Measurements from ENCODE around the gene SALL4.
A peak's percentile ranks its signal among the peaks of the same experiment; 100 is the strongest.

Gene SALL4

DNA sequence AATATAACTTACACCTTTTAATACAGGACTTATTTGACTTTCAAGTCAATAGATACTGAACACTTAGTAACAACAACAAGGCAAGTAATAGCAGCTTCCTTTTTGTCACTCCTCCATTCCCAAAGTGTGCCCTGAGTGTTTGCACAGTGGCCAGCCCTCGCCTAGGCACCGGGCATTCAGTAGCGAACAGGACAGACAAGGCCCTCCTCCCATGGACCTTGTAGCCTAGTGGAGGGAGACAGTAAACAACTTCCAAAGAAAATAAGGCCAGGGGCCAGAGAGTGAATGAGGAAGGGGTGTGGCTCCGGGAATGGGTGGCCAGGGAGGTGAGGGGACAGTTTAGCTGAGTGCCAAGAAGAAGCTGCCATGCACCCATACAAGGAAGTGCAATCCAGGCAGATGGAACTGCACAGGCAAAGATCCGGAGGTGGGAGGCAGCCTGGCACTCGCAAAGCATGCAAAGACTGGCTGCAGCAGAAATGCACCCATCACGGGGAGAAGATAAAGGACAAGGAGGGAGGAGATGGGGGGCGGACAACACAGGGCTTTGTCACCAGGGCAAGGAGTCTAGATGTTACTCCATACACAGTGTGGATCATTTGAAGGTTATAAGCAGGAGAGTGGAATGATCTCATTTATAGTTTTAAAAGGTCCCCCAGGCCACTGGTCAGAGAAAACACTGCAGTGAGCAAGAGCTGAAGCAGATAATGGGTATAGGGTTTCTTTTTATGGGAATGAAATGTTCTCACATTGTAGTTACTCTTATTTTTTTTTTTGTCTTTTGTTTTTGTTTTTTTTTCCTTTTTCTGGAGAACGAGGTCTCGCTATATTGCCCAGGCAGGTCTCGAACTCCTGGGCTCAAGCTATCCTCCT lies 66.4 kb downstream of the SALL4 start (continued):
- TF ChIP-seq, protein P1, sequence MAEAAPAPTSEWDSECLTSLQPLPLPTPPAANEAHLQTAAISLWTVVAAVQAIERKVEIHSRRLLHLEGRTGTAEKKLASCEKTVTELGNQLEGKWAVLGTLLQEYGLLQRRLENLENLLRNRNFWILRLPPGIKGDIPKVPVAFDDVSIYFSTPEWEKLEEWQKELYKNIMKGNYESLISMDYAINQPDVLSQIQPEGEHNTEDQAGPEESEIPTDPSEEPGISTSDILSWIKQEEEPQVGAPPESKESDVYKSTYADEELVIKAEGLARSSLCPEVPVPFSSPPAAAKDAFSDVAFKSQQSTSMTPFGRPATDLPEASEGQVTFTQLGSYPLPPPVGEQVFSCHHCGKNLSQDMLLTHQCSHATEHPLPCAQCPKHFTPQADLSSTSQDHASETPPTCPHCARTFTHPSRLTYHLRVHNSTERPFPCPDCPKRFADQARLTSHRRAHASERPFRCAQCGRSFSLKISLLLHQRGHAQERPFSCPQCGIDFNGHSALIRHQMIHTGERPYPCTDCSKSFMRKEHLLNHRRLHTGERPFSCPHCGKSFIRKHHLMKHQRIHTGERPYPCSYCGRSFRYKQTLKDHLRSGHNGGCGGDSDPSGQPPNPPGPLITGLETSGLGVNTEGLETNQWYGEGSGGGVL (tag by site-specific recombination; IDR thresholded peaks at IDR 0.05), result peak; percentile 66
- peak; percentile 80 for TF ChIP-seq ZNF629 (tag by site-specific recombination; IDR thresholded peaks at IDR 0.05)
- TF ChIP-seq, protein P2, sequence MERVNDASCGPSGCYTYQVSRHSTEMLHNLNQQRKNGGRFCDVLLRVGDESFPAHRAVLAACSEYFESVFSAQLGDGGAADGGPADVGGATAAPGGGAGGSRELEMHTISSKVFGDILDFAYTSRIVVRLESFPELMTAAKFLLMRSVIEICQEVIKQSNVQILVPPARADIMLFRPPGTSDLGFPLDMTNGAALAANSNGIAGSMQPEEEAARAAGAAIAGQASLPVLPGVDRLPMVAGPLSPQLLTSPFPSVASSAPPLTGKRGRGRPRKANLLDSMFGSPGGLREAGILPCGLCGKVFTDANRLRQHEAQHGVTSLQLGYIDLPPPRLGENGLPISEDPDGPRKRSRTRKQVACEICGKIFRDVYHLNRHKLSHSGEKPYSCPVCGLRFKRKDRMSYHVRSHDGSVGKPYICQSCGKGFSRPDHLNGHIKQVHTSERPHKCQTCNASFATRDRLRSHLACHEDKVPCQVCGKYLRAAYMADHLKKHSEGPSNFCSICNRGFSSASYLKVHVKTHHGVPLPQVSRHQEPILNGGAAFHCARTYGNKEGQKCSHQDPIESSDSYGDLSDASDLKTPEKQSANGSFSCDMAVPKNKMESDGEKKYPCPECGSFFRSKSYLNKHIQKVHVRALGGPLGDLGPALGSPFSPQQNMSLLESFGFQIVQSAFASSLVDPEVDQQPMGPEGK (tag by site-specific recombination; IDR thresholded peaks at IDR 0.05), result peak; percentile 68
- TF ChIP-seq SP3 (tag by site-specific recombination; IDR thresholded peaks at IDR 0.05), result no peak
- peak; percentile 90 for TF ChIP-seq ZNF600 (tag by site-specific recombination; IDR thresholded peaks at IDR 0.05)
- TF ChIP-seq BCL11A (tag by site-specific recombination; IDR thresholded peaks at IDR 0.05; ENCODE audit: low read depth), result peak; percentile 71; the same call in 1 of the 2 replicates

DNA sequence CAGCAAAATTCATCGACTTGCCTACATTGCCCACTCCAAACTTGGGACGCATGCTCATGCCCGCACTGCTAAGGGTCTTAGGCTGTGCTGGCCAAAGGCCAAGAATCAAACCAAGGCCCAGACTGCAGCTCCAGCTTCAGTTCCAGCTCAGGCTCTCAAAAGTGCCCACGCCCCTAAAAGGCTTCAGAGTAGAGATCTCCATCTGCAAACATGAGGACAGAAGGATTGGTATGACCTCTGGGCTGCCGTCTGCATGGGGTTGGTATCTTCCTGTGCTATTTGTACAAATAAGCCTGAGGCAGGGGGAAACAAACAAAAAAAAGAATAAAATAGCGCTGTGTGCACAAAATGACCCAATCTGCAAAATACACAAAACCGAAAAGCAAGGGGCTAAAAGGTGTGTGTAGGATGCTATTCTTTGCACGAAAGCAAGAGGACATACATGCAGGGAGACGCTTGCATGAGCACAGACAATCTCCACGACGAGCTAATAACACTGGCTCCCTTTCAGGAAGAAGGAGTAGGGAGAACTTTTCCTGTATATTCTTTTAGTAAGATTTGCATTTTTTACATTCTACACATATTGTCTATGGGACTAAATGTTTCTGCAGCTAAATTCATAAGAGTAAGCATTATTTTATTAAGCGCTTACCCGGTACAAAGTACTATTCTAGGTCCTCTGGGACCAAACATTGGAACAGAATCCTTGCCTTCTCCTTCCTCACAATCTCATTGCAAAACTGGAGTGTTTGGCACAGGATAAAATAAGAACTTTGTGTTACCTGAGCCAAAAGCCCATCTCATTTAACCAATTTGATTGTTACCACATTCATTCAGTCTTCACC lies 67.2 kb downstream of the SALL4 start:
- H3K9me3 ChIP-seq (ENCODE audit: control insufficient read depth, insufficient read depth, low read depth, low read length), result no peaks in the 10 kb centered on the region
- TF ChIP-seq GLI2 (tag by site-specific recombination; IDR thresholded peaks at IDR 0.05; ENCODE audit: borderline replicate concordance, low read depth) (no peak), ZNF514 (tag by site-specific recombination; IDR thresholded peaks at IDR 0.05) (no peak), ZNF785 (tag by site-specific recombination; IDR thresholded peaks at IDR 0.05) (no peak), ZXDB (tag by site-specific recombination; IDR thresholded peaks at IDR 0.05) (no peak)
- TF ChIP-seq, protein P3, sequence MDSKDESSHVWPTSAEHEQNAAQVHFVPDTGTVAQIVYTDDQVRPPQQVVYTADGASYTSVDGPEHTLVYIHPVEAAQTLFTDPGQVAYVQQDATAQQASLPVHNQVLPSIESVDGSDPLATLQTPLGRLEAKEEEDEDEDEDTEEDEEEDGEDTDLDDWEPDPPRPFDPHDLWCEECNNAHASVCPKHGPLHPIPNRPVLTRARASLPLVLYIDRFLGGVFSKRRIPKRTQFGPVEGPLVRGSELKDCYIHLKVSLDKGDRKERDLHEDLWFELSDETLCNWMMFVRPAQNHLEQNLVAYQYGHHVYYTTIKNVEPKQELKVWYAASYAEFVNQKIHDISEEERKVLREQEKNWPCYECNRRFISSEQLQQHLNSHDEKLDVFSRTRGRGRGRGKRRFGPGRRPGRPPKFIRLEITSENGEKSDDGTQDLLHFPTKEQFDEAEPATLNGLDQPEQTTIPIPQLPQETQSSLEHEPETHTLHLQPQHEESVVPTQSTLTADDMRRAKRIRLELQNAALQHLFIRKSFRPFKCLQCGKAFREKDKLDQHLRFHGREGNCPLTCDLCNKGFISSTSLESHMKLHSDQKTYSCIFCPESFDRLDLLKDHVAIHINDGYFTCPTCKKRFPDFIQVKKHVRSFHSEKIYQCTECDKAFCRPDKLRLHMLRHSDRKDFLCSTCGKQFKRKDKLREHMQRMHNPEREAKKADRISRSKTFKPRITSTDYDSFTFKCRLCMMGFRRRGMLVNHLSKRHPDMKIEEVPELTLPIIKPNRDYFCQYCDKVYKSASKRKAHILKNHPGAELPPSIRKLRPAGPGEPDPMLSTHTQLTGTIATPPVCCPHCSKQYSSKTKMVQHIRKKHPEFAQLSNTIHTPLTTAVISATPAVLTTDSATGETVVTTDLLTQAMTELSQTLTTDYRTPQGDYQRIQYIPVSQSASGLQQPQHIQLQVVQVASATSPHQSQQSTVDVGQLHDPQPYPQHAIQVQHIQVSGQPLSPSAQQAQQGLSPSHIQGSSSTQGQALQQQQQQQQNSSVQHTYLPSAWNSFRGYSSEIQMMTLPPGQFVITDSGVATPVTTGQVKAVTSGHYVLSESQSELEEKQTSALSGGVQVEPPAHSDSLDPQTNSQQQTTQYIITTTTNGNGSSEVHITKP (tag by site-specific recombination; IDR thresholded peaks at IDR 0.05), result peak; percentile 13; the same call in 1 of the 2 replicates
- TF ChIP-seq, protein P4, sequence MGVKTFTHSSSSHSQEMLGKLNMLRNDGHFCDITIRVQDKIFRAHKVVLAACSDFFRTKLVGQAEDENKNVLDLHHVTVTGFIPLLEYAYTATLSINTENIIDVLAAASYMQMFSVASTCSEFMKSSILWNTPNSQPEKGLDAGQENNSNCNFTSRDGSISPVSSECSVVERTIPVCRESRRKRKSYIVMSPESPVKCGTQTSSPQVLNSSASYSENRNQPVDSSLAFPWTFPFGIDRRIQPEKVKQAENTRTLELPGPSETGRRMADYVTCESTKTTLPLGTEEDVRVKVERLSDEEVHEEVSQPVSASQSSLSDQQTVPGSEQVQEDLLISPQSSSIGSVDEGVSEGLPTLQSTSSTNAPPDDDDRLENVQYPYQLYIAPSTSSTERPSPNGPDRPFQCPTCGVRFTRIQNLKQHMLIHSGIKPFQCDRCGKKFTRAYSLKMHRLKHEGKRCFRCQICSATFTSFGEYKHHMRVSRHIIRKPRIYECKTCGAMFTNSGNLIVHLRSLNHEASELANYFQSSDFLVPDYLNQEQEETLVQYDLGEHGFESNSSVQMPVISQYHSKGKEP (tag by site-specific recombination; IDR thresholded peaks at IDR 0.05), result no peak
- no peak overlapping the region for H3K4me3 ChIP-seq (ENCODE audit: low read depth, low read length)
- H3K36me3 ChIP-seq (ENCODE audit: control insufficient read depth in 2 of 2, insufficient read depth in 1 of 2, low read length in 2 of 2), result no peaks in the 10 kb centered on the region
- H3K27ac ChIP-seq (ENCODE audit: extremely low read depth, low read depth, low read length), result no peak overlapping the region; the same call in 1 of the 2 replicates
- POLR2A ChIA-PET, result no interaction called here
- H3K4me1 ChIP-seq (ENCODE audit: control insufficient read depth, insufficient read depth, low read length), result peaks cover 11% of the 10 kb centered on the region
- CTCF ChIA-PET, result interaction anchor here (0.9 to 1.3 kb wide), 2 partner anchors 17 to 65 kb away, joined by 3 read pairs; no protein-coding TSS in a partner anchor

Measured in HEK293 (cell line).